HG02970 (cell line): ENCODE results near the gene RYR3.

Source experiments
- ATAC-seq: cut with Tn5 transposase; IDR thresholded peaks from one replicate; pipeline ENCODE4 v1.9.1; 2021; ENCODE audit warnings: mild to moderate bottlenecking, moderate library complexity, moderate number of reproducible peaks; ENCODE audit not compliant: unreplicated experiment, low FRiP score

Gene RYR3

GRCh38 chr15:33494306-33494705 is 183.5 kb downstream of the RYR3 start:
- ATAC-seq = no peak

GRCh38 chr15:33500432-33501195 is 189.8 kb downstream of the RYR3 start:
- no peak for ATAC-seq

GRCh38 chr15:33503681-33504080 is 192.9 kb downstream of the RYR3 start:
- no peak for ATAC-seq

GRCh38 chr15:33506781-33507296 is 196.1 kb downstream of the RYR3 start:
- ATAC-seq = no peak

- no peak for ATAC-seq
Measured at GRCh38 chr15:33508703-33509102, 197.9 kb downstream of the RYR3 start.

- ATAC-seq = no peak
Measured at GRCh38 chr15:33515121-33515520, 204.4 kb downstream of the RYR3 start.

GRCh38 chr15:33516563-33516962 is 205.8 kb downstream of the RYR3 start:
- no peak for ATAC-seq

- no peak for ATAC-seq
Measured at GRCh38 chr15:33517944-33518343, 207.2 kb downstream of the RYR3 start.

- ATAC-seq = no peak
Measured at GRCh38 chr15:33518421-33518820, 207.7 kb downstream of the RYR3 start.

GRCh38 chr15:33524274-33524673 is 213.5 kb downstream of the RYR3 start:
- ATAC-seq = no peak

- no peak for ATAC-seq
Measured at GRCh38 chr15:33526532-33526931, 215.8 kb downstream of the RYR3 start.

GRCh38 chr15:33533197-33533596 is 222.4 kb downstream of the RYR3 start:
- no peak for ATAC-seq

GRCh38 chr15:33534642-33535041 is 223.9 kb downstream of the RYR3 start:
- ATAC-seq = no peak

GRCh38 chr15:33535135-33535534 is 224.4 kb downstream of the RYR3 start:
- ATAC-seq = no peak

- no peak for ATAC-seq
Measured at GRCh38 chr15:33539825-33540573, 229.2 kb downstream of the RYR3 start.

GRCh38 chr15:33543957-33544356 is 233.2 kb downstream of the RYR3 start:
- no peak for ATAC-seq

- no peak for ATAC-seq
Measured at GRCh38 chr15:33545866-33546265, 235.1 kb downstream of the RYR3 start.

- ATAC-seq = no peak
Measured at GRCh38 chr15:33547876-33548275, 237.1 kb downstream of the RYR3 start.

- no peak for ATAC-seq
Measured at GRCh38 chr15:33551860-33552259, 241.1 kb downstream of the RYR3 start.

- ATAC-seq = no peak
Measured at GRCh38 chr15:33553157-33553556, 242.4 kb downstream of the RYR3 start.

GRCh38 chr15:33559207-33559890 is 248.6 kb downstream of the RYR3 start:
- ATAC-seq = no peak
